ENCODE results near the gene KCNQ1. TPM values are rescaled to one million over a fixed set of nuclear protein-coding genes. Genes with fewer than 3 reads are reported as not detected.

The KCNQ1 gene
- total and polyA plus RNA-seq, 2 experiments from 2014 or later: 0.45 to 0.87 TPM

- TF ChIP-seq EZH2phosphoT487 (IDR thresholded peaks at IDR 0.05; ENCODE audit: unreplicated experiment) (no peak), JUNB (IDR thresholded peaks at IDR 0.05; ENCODE audit: unreplicated experiment) (no peak)
These were observed 374.5 kb downstream of the KCNQ1 start (continued) for GRCh38 chr11:2819316-2819715.

- Histone ChIP-seq H4K20me1 (replicated peaks; ENCODE audit: insufficient read depth) (no peaks in the 10 kb centered on the region), H3K4me3 (no peak overlapping the region), H2AFZ (no peak overlapping the region), H3K27me3 (ENCODE audit: insufficient read depth) (peaks cover 2% of the 10 kb centered on the region; the same call in 1 of the 2 replicates), H3K4me1 (ENCODE audit: insufficient read depth) (no peaks in the 10 kb centered on the region), H3K4me2 (no peak overlapping the region), H3K9me2 (ENCODE audit: insufficient read depth) (no peaks in the 10 kb centered on the region), H3K79me2 (replicated peaks; ENCODE audit: insufficient read depth) (no peaks in the 10 kb centered on the region), H3K36me3 (ENCODE audit: insufficient read depth) (no peaks in the 10 kb centered on the region), H3K27ac (ENCODE audit: low read depth) (no peak overlapping the region), H3F3A (replicated peaks; ENCODE audit: low read depth) (no peaks in the 10 kb centered on the region)
- ATAC-seq: no peak
- no peak for DNase-seq (ENCODE audit: low spot score)
- Mint-ChIP-seq H3K27me3 (ENCODE audit: insufficient read depth, low read depth, poor library complexity) (peaks cover 43% of the 10 kb centered on the region), H3K9me3 (peaks cover 44% of the 10 kb centered on the region), H3K4me3 (no peak overlapping the region), H3K36me3 (ENCODE audit: low read depth) (peaks cover 24% of the 10 kb centered on the region), H3K4me1 (peaks cover 9% of the 10 kb centered on the region), H3K27ac (no peak overlapping the region)
- TF ChIP-seq, protein P1, sequence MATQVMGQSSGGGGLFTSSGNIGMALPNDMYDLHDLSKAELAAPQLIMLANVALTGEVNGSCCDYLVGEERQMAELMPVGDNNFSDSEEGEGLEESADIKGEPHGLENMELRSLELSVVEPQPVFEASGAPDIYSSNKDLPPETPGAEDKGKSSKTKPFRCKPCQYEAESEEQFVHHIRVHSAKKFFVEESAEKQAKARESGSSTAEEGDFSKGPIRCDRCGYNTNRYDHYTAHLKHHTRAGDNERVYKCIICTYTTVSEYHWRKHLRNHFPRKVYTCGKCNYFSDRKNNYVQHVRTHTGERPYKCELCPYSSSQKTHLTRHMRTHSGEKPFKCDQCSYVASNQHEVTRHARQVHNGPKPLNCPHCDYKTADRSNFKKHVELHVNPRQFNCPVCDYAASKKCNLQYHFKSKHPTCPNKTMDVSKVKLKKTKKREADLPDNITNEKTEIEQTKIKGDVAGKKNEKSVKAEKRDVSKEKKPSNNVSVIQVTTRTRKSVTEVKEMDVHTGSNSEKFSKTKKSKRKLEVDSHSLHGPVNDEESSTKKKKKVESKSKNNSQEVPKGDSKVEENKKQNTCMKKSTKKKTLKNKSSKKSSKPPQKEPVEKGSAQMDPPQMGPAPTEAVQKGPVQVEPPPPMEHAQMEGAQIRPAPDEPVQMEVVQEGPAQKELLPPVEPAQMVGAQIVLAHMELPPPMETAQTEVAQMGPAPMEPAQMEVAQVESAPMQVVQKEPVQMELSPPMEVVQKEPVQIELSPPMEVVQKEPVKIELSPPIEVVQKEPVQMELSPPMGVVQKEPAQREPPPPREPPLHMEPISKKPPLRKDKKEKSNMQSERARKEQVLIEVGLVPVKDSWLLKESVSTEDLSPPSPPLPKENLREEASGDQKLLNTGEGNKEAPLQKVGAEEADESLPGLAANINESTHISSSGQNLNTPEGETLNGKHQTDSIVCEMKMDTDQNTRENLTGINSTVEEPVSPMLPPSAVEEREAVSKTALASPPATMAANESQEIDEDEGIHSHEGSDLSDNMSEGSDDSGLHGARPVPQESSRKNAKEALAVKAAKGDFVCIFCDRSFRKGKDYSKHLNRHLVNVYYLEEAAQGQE (IDR thresholded peaks at IDR 0.05; ENCODE audit: unreplicated experiment): no peak
- TF ChIP-seq CTCF (conservative IDR thresholded peaks at IDR 0.05; ENCODE audit: low read depth in 2 of 2) (no peak), ETS1 (IDR thresholded peaks at IDR 0.05) (no peak), JUNB (IDR thresholded peaks at IDR 0.05; ENCODE audit: unreplicated experiment) (no peak), ZNF331 (CRISPR knock-in tag; IDR thresholded peaks at IDR 0.05; ENCODE audit: low read depth) (no peak), ZNF114 (CRISPR knock-in tag; IDR thresholded peaks at IDR 0.05) (no peak), POLR2AphosphoS5 (IDR thresholded peaks at IDR 0.05; ENCODE audit: low read depth) (no peak)
These were observed 376.2 kb downstream of the KCNQ1 start for GRCh38 chr11:2820976-2821375.

All from GM23338 (cell line).